ENCODE data around the gene OCA2.

OCA2 gene

DNA sequence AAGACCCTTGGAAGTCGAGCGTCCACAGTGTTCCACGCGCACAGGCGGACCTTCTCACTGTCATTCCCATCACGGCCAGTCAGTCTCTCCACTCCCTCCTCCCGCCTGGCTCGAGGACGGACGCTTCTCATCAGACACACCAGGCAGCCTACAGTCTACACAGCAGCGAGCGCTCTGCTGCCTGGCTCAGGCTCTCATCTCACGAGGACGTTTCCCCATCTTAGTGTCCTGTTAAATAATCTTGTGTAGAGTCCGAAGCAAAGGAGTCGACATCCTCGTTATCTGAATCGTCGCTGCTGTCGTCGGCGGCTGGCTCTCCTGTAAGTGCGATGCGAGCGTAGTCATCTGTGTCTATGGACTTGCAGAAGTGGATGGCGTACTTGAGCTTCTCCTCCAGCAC, 12.4 kb upstream of the OCA2 start:
- no peaks in the 10 kb centered on the region for H3K9me3 ChIP-seq (ENCODE audit: control insufficient read depth, insufficient read depth, low read length)
- H3K4me1 ChIP-seq (ENCODE audit: control insufficient read depth, insufficient read depth, low read length), result no peaks in the 10 kb centered on the region
- H3K27ac ChIP-seq (ENCODE audit: low read depth, low read length), result no peak overlapping the region
- H3K9ac ChIP-seq (ENCODE audit: low read depth, low read length), result no peak overlapping the region
- peaks cover 55% of the 10 kb centered on the region for H3K36me3 ChIP-seq (ENCODE audit: control insufficient read depth, insufficient read depth, low read length)
- peaks cover 17% of the 10 kb centered on the region for H3K27me3 ChIP-seq (ENCODE audit: control insufficient read depth, insufficient read depth, low read length)
- no peak overlapping the region for H3K4me3 ChIP-seq (ENCODE audit: low read depth, low read length)

DNA sequence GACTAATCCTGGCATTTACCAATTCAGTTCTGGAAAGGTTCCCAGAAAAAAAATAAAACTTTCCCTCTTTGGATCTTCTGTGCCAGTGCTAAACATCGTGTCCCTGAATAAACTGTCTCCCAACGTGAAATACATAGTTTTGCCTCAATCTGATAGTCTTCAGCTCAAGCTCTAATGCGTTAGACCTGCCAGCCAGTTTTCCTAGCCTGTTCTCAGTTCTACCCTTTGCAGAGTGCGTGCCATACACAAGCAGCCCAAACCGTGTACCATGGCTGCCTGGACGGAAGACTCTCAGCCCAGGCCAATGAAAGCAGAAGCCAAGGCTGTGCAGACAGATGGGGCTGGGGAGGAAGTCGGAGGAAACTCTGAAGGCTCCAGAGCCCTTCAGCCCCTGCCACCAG, 11.4 kb upstream of the OCA2 start:
- H3K27ac ChIP-seq (ENCODE audit: low read depth, low read length), result no peak overlapping the region
- no peak overlapping the region for H3K9ac ChIP-seq (ENCODE audit: low read depth, low read length)
- no peaks in the 10 kb centered on the region for H3K9me3 ChIP-seq (ENCODE audit: control insufficient read depth, insufficient read depth, low read length)
- H3K4me3 ChIP-seq (ENCODE audit: low read depth, low read length), result no peak overlapping the region
- H3K4me1 ChIP-seq (ENCODE audit: control insufficient read depth, insufficient read depth, low read length), result no peaks in the 10 kb centered on the region
- peaks cover 27% of the 10 kb centered on the region for H3K27me3 ChIP-seq (ENCODE audit: control insufficient read depth, insufficient read depth, low read length)
- peaks cover 46% of the 10 kb centered on the region for H3K36me3 ChIP-seq (ENCODE audit: control insufficient read depth, insufficient read depth, low read length)

DNA sequence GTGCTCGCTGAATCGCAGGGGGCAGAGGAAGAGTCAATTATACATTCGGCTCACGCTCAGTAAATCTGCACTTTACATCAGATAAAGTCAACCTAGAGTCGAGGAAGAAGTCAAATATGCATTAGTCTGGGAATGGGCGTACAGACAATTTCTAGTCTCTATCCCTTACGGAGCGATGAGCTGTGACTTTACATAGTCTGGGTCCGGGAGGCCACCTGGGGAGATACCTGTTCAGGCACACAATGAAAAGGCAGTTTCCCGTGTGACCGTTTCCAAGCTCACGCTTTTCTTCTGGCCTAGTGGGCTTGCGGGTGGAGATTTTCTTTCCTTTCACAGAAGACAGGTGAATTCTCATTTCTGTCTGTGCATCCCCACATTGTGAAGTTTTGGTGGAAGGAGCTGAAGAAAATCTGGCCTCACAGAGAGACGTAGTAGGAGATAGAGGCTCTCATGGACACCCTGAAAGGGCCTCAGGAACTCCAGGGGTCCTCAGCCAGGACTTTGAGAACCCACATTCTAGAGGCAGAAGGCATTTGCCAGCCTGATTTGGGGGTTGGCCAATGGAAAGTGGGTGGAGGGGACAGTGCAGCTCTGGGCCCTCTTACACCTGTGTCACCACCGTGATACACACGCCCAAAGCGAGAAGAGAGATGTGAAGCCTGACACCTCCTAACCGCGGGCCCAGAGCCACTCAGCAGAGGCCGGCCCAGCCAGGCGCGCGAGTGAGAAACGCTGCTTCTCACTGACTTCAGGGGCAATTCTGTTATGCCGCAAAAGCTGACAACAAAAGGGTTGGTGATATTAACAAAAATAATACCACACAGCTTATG, 10.7 kb upstream of the OCA2 start:
- no peaks in the 10 kb centered on the region for H3K4me1 ChIP-seq (ENCODE audit: control insufficient read depth, insufficient read depth, low read length)
- H3K36me3 ChIP-seq (ENCODE audit: control insufficient read depth, insufficient read depth, low read length), result peaks cover 40% of the 10 kb centered on the region
- no peak overlapping the region for H3K4me3 ChIP-seq (ENCODE audit: low read depth, low read length)
- no peaks in the 10 kb centered on the region for H3K9me3 ChIP-seq (ENCODE audit: control insufficient read depth, insufficient read depth, low read length)
- H3K9ac ChIP-seq (ENCODE audit: low read depth, low read length), result no peak overlapping the region
- H3K27me3 ChIP-seq (ENCODE audit: control insufficient read depth, insufficient read depth, low read length), result peaks cover 30% of the 10 kb centered on the region
- no peak overlapping the region for H3K27ac ChIP-seq (ENCODE audit: low read depth, low read length)

DNA sequence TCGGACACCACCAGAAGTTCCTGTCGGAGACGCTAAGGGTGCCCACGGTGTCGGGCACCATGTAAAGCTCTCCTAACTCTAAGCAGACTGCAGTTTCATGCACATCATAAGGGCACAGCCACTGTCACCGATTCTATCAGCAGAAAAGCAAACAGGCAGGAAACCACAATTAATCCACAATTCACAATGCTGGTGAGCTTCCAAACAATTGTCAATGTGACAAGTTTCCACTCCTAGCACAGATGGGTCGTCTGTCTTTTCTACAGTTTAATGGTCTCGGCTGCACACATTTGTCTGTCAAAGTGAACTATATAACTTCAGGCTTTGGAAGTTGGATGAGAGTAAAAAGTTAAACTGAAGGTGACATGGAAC, 8.8 kb upstream of the OCA2 start:
- Histone ChIP-seq H3K9ac (ENCODE audit: low read depth, low read length) (no peak overlapping the region), H3K36me3 (ENCODE audit: control insufficient read depth, insufficient read depth, low read length) (peaks cover 20% of the 10 kb centered on the region), H3K4me3 (ENCODE audit: low read depth, low read length) (peak overlapping the region; percentile 71), H3K27me3 (ENCODE audit: control insufficient read depth, insufficient read depth, low read length) (peaks cover 48% of the 10 kb centered on the region), H3K4me1 (ENCODE audit: control insufficient read depth, insufficient read depth, low read length) (no peaks in the 10 kb centered on the region), H3K9me3 (ENCODE audit: control insufficient read depth, insufficient read depth, low read length) (no peaks in the 10 kb centered on the region), H3K27ac (ENCODE audit: low read depth, low read length) (no peak overlapping the region)

DNA sequence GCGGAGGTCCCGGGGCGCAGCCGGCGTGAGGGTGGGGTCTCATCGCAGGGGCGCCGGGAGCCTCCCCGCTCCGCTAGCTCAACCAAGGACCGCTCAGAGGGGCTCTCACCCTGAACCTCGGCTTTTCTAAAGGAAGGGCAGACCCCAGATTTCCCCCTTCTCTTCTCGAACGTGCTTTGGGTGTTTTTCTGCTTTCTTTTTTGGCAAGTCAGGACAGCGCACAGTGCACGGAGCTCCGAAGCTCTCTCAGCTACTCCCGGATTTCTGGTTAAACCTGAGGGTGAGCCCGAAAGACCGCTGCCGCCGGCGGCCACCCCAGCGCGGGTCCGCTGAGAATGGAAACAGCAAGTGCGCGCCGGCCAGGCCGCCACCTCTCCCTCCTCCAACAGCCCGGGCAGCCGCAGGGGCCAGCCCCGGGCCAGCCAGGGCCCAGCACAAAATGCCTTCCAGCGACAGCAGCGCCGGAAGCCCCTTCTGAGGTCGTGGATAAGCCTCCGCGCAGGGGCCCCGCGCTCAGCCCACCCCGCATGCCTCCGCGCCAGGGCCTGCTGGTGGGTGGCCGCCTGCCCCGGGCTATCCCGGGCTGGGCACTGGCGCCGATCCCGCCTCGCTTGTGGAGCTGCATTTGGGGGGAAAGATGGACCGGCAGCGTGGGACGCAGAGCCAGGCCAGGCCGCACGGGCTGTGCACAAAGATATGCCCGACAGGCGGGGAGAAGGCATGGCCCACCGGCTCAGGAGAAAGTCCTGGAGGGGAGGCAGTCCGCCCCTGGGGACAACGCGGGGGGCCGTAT, 8.2 kb upstream of the OCA2 start:
- peaks cover 14% of the 10 kb centered on the region for H3K36me3 ChIP-seq (ENCODE audit: control insufficient read depth, insufficient read depth, low read length)
- H3K27me3 ChIP-seq (ENCODE audit: control insufficient read depth, insufficient read depth, low read length), result peaks cover 52% of the 10 kb centered on the region
- no peaks in the 10 kb centered on the region for H3K4me1 ChIP-seq (ENCODE audit: control insufficient read depth, insufficient read depth, low read length)
- H3K27ac ChIP-seq (ENCODE audit: low read depth, low read length), result no peak overlapping the region
- peak overlapping the region; percentile 71 for H3K4me3 ChIP-seq (ENCODE audit: low read depth, low read length)
- no peaks in the 10 kb centered on the region for H3K9me3 ChIP-seq (ENCODE audit: control insufficient read depth, insufficient read depth, low read length)
- H3K9ac ChIP-seq (ENCODE audit: low read depth, low read length), result no peak overlapping the region

DNA sequence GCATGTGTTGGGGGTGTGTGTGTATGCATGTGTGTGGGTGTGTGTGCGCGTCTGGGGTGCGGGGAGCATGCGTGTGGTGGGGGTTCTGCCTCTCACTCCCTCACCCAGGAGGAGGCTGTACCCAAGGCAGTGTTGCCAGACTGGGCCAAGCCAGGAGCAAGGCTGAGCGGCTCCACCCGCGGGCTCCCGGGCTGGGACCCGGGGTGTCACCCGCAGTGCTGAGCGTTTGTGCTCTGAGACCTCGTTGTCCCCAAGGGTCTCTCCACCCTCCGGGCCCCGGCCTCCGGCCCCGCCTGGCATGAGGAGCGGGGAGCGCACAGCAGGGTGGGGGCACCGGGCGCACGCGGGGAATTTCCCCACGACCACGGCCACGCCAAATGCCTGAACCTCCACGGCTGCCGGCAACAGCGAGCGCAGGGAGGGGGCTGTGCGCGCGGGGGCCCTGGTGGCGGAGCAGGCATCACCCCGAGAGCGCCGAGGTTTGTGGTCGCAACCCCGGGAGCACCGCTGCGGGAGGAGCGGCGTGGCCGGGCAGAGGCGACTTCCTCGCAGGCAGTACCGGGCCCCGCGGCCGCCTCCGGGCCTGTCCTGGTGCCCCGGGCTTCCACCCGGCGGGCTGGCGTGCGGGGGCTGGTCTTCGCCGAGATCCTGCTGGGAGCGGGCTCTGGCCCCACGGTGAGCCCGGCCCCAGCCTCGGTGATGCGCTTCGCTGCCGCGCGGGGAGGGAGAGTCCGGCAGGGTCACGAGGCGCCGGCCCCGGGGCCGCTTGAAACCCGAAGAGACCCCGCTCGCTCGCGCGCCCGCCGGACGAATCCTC, 7.4 kb upstream of the OCA2 start:
- Histone ChIP-seq H3K4me1 (ENCODE audit: control insufficient read depth, insufficient read depth, low read length) (no peaks in the 10 kb centered on the region), H3K9ac (ENCODE audit: low read depth, low read length) (no peak overlapping the region), H3K9me3 (ENCODE audit: control insufficient read depth, insufficient read depth, low read length) (no peaks in the 10 kb centered on the region), H3K27ac (ENCODE audit: low read depth, low read length) (no peak overlapping the region), H3K4me3 (ENCODE audit: low read depth, low read length) (peak overlapping the region; percentile 71), H3K27me3 (ENCODE audit: control insufficient read depth, insufficient read depth, low read length) (peaks cover 60% of the 10 kb centered on the region), H3K36me3 (ENCODE audit: control insufficient read depth, insufficient read depth, low read length) (peaks cover 6% of the 10 kb centered on the region)

DNA sequence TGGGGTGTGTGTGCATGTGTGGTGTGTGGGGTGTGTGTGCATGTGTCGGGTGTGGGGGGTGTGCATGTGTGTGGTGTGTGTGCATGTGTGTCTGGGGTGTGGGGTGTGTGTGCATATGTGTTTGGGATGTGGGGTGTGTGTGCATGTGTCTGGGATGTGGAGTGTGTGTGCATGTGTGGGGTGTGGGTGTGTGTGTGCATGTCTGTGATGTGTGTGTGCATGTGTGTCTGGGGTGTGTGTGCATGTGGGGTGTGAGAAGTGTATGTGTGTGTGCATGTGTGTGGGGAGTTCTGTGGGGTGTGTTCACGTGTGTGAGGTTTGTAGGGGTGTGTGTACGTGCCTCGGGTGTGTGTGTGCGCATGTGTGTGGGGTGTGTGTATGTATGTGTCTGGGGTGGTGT, 6.7 kb upstream of the OCA2 start:
- Histone ChIP-seq H3K36me3 (ENCODE audit: control insufficient read depth, insufficient read depth, low read length) (no peaks in the 10 kb centered on the region), H3K9ac (ENCODE audit: low read depth, low read length) (no peak overlapping the region), H3K27me3 (ENCODE audit: control insufficient read depth, insufficient read depth, low read length) (peaks cover 68% of the 10 kb centered on the region), H3K27ac (ENCODE audit: low read depth, low read length) (no peak overlapping the region), H3K4me1 (ENCODE audit: control insufficient read depth, insufficient read depth, low read length) (no peaks in the 10 kb centered on the region), H3K4me3 (ENCODE audit: low read depth, low read length) (no peak overlapping the region), H3K9me3 (ENCODE audit: control insufficient read depth, insufficient read depth, low read length) (no peaks in the 10 kb centered on the region)

DNA sequence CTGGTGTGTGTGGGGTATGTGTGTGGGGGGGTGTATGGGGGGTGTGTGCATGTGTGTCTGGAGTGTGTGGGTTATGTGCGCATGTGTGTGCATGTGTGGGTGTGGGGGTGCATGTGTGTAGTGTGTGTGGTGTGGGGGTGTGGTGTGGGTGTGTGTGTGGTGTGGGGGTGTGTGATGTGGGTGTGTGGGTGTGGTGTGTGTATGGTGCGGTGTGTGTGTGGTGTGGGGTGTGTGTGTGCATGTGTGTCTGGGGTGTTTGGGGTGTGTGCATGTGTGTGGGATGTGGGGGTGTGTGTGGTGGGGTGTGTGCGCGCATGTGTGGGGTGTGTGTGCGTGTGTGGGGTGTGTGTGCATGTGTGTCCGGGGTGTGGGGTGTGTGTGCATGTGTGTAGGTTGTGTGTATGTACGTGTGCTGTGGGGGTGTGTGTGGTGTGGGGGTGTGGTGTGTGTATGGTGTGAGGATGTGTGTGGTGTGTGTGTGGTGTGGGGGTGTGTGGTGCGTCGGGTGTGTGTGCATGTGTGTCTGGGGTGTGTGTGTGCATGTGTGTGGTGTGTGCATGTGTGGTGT, 6.2 kb upstream of the OCA2 start:
- no peaks in the 10 kb centered on the region for H3K9me3 ChIP-seq (ENCODE audit: control insufficient read depth, insufficient read depth, low read length)
- H3K4me3 ChIP-seq (ENCODE audit: low read depth, low read length), result no peak overlapping the region
- no peaks in the 10 kb centered on the region for H3K4me1 ChIP-seq (ENCODE audit: control insufficient read depth, insufficient read depth, low read length)
- H3K27ac ChIP-seq (ENCODE audit: low read depth, low read length), result no peak overlapping the region
- H3K36me3 ChIP-seq (ENCODE audit: control insufficient read depth, insufficient read depth, low read length), result no peaks in the 10 kb centered on the region
- H3K27me3 ChIP-seq (ENCODE audit: control insufficient read depth, insufficient read depth, low read length), result peaks cover 72% of the 10 kb centered on the region
- H3K9ac ChIP-seq (ENCODE audit: low read depth, low read length), result no peak overlapping the region

DNA sequence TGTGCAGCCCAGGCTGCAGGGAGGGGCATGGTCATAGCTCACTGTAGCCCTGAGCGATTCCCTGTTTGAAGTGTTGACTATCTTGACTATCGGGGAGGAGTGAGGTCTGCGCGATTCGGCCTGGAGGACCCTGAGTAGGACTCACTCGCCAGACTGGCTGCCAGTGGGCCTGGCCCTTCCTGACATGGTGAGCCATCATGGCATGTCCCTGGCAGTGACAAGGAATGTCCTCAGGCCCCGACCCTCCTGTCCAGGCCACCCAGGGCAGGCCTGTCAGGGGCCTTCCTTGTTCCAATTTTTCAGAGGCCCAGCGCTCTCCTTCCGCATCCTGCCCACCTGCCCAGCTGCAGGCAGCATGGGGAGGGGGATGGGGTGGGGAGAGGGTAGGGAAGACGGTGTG, 5.2 kb upstream of the OCA2 start:
- Histone ChIP-seq H3K9me3 (ENCODE audit: control insufficient read depth, insufficient read depth, low read length) (no peaks in the 10 kb centered on the region), H3K27ac (ENCODE audit: low read depth, low read length) (no peak overlapping the region), H3K4me3 (ENCODE audit: low read depth, low read length) (no peak overlapping the region), H3K9ac (ENCODE audit: low read depth, low read length) (no peak overlapping the region), H3K27me3 (ENCODE audit: control insufficient read depth, insufficient read depth, low read length) (peaks cover 82% of the 10 kb centered on the region), H3K4me1 (ENCODE audit: control insufficient read depth, insufficient read depth, low read length) (no peaks in the 10 kb centered on the region; the same call in 1 of the 2 replicates), H3K36me3 (ENCODE audit: control insufficient read depth, insufficient read depth, low read length) (no peaks in the 10 kb centered on the region)

DNA sequence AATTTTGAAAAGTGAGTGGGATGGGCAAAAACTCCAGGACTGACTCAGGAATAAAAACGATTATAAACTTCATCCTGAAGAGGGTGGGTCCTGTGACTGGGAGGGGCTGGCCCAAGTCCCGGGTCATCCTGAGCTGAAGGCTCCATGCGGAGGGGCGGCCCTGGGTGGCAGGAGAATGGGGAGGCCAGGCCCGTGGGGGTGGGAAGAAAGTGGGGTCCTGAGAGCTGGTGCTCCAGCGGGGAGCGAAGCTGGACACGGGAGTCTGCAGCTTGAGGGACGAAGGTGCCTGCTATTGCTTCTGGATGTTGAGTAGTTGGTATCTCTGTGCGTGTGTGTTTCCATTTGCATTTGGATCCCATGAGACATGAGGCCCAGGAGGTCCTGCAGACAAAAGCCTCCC, 4.7 kb upstream of the OCA2 start:
- Histone ChIP-seq H3K36me3 (ENCODE audit: control insufficient read depth, insufficient read depth, low read length) (no peaks in the 10 kb centered on the region), H3K27ac (ENCODE audit: low read depth, low read length) (no peak overlapping the region), H3K9ac (ENCODE audit: low read depth, low read length) (no peak overlapping the region), H3K4me1 (ENCODE audit: control insufficient read depth, insufficient read depth, low read length) (peaks cover 2% of the 10 kb centered on the region; the same call in 1 of the 2 replicates), H3K4me3 (ENCODE audit: low read depth, low read length) (no peak overlapping the region), H3K9me3 (ENCODE audit: control insufficient read depth, insufficient read depth, low read length) (no peaks in the 10 kb centered on the region), H3K27me3 (ENCODE audit: control insufficient read depth, insufficient read depth, low read length) (peaks cover 85% of the 10 kb centered on the region)
